ENCODE measurements around the gene RNF113B.

The RNF113B gene

GRCh38 chr13:98157609-98158008 lies 19.5 kb downstream of the RNF113B start:
- Histone ChIP-seq H3K9me3 (ENCODE audit: control insufficient read depth in 2 of 2, low read length in 2 of 2) (no peaks in the 10 kb centered on the region), H3K9ac (ENCODE audit: low read depth in 1 of 2, low read length in 2 of 2) (no peak overlapping the region)

GRCh38 chr13:98157188-98157587 lies 19.9 kb downstream of the RNF113B start:
- no peak overlapping the region for H3K9ac ChIP-seq (ENCODE audit: low read depth in 1 of 2, low read length in 2 of 2)
- no peak overlapping the region for H3K27ac ChIP-seq (ENCODE audit: low read depth in 2 of 2, low read length in 2 of 2)
- no peaks in the 10 kb centered on the region for H3K36me3 ChIP-seq (ENCODE audit: control insufficient read depth in 2 of 2, insufficient read depth in 2 of 2, low read length in 2 of 2)
- H3K9me3 ChIP-seq (ENCODE audit: control insufficient read depth in 2 of 2, low read length in 2 of 2): no peaks in the 10 kb centered on the region
- H3K4me1 ChIP-seq (ENCODE audit: control insufficient read depth in 2 of 2, insufficient read depth in 2 of 2, low read length in 2 of 2): no peaks in the 10 kb centered on the region
- no peak overlapping the region for H3K4me3 ChIP-seq (ENCODE audit: low read length in 2 of 2)
- no peaks in the 10 kb centered on the region for H3K27me3 ChIP-seq (ENCODE audit: control insufficient read depth in 2 of 2, insufficient read depth in 2 of 2, low read length in 2 of 2)

More at GRCh38 chr13:98157609-98158008, 19.5 kb downstream of the RNF113B start:
- Histone ChIP-seq H3K4me1 (ENCODE audit: control insufficient read depth in 2 of 2, insufficient read depth in 2 of 2, low read length in 2 of 2) (no peaks in the 10 kb centered on the region), H3K27ac (ENCODE audit: low read depth in 2 of 2, low read length in 2 of 2) (no peak overlapping the region), H3K27me3 (ENCODE audit: control insufficient read depth in 2 of 2, insufficient read depth in 2 of 2, low read length in 2 of 2) (no peaks in the 10 kb centered on the region), H3K4me3 (ENCODE audit: low read length in 2 of 2) (no peak overlapping the region), H3K36me3 (ENCODE audit: control insufficient read depth in 2 of 2, insufficient read depth in 2 of 2, low read length in 2 of 2) (no peaks in the 10 kb centered on the region)

- Histone ChIP-seq H3K36me3 (ENCODE audit: control insufficient read depth in 2 of 2, insufficient read depth in 2 of 2, low read length in 2 of 2) (no peaks in the 10 kb centered on the region), H3K9me3 (ENCODE audit: control insufficient read depth in 2 of 2, low read length in 2 of 2) (no peaks in the 10 kb centered on the region), H3K4me3 (ENCODE audit: low read length in 2 of 2) (no peak overlapping the region), H3K4me1 (ENCODE audit: control insufficient read depth in 2 of 2, insufficient read depth in 2 of 2, low read length in 2 of 2) (no peaks in the 10 kb centered on the region), H3K27ac (ENCODE audit: low read depth in 2 of 2, low read length in 2 of 2) (no peak overlapping the region), H3K9ac (ENCODE audit: low read depth in 1 of 2, low read length in 2 of 2) (no peak overlapping the region), H3K27me3 (ENCODE audit: control insufficient read depth in 2 of 2, insufficient read depth in 2 of 2, low read length in 2 of 2) (no peaks in the 10 kb centered on the region)
Measured at GRCh38 chr13:98156259-98156658, 20.8 kb downstream of the RNF113B start.

- Histone ChIP-seq H3K27me3 (ENCODE audit: control insufficient read depth in 2 of 2, insufficient read depth in 2 of 2, low read length in 2 of 2) (no peaks in the 10 kb centered on the region), H3K9ac (ENCODE audit: low read depth in 1 of 2, low read length in 2 of 2) (no peak overlapping the region), H3K4me1 (ENCODE audit: control insufficient read depth in 2 of 2, insufficient read depth in 2 of 2, low read length in 2 of 2) (no peaks in the 10 kb centered on the region)
Measured at GRCh38 chr13:98155475-98156109, 21.5 kb downstream of the RNF113B start.

GRCh38 chr13:98150832-98151479 lies 26.1 kb downstream of the RNF113B start:
- Histone ChIP-seq H3K4me3 (ENCODE audit: low read length in 2 of 2) (no peak overlapping the region), H3K9me3 (ENCODE audit: control insufficient read depth in 2 of 2, low read length in 2 of 2) (no peaks in the 10 kb centered on the region), H3K9ac (ENCODE audit: low read depth in 1 of 2, low read length in 2 of 2) (no peak overlapping the region), H3K36me3 (ENCODE audit: control insufficient read depth in 2 of 2, insufficient read depth in 2 of 2, low read length in 2 of 2) (no peaks in the 10 kb centered on the region), H3K27me3 (ENCODE audit: control insufficient read depth in 2 of 2, insufficient read depth in 2 of 2, low read length in 2 of 2) (no peaks in the 10 kb centered on the region), H3K4me1 (ENCODE audit: control insufficient read depth in 2 of 2, insufficient read depth in 2 of 2, low read length in 2 of 2) (no peaks in the 10 kb centered on the region), H3K27ac (ENCODE audit: low read depth in 2 of 2, low read length in 2 of 2) (no peak overlapping the region)

More at GRCh38 chr13:98155475-98156109, 21.5 kb downstream of the RNF113B start:
- H3K36me3 ChIP-seq (ENCODE audit: control insufficient read depth in 2 of 2, insufficient read depth in 2 of 2, low read length in 2 of 2): no peaks in the 10 kb centered on the region
- no peaks in the 10 kb centered on the region for H3K9me3 ChIP-seq (ENCODE audit: control insufficient read depth in 2 of 2, low read length in 2 of 2)
- H3K27ac ChIP-seq (ENCODE audit: low read depth in 2 of 2, low read length in 2 of 2): no peak overlapping the region
- no peak overlapping the region for H3K4me3 ChIP-seq (ENCODE audit: low read length in 2 of 2)

- no peak overlapping the region for H3K4me3 ChIP-seq (ENCODE audit: low read length in 2 of 2)
- no peak overlapping the region for H3K9ac ChIP-seq (ENCODE audit: low read depth in 1 of 2, low read length in 2 of 2)
- H3K9me3 ChIP-seq (ENCODE audit: control insufficient read depth in 2 of 2, low read length in 2 of 2): no peaks in the 10 kb centered on the region
- H3K27ac ChIP-seq (ENCODE audit: low read depth in 2 of 2, low read length in 2 of 2): no peak overlapping the region
- peaks cover 13 to 14% of the 10 kb centered on the region in 2 donors for H3K4me1 ChIP-seq (ENCODE audit: control insufficient read depth in 2 of 2, insufficient read depth in 2 of 2, low read length in 2 of 2)
- no peaks in the 10 kb centered on the region for H3K27me3 ChIP-seq (ENCODE audit: control insufficient read depth in 2 of 2, insufficient read depth in 2 of 2, low read length in 2 of 2)
- no peaks in the 10 kb centered on the region for H3K36me3 ChIP-seq (ENCODE audit: control insufficient read depth in 2 of 2, insufficient read depth in 2 of 2, low read length in 2 of 2)
Measured at GRCh38 chr13:98147521-98147920, 29.5 kb downstream of the RNF113B start.

GRCh38 chr13:98144801-98145350 lies 32.2 kb downstream of the RNF113B start:
- Histone ChIP-seq H3K9ac (ENCODE audit: low read depth in 1 of 2, low read length in 2 of 2) (no peak overlapping the region), H3K27me3 (ENCODE audit: control insufficient read depth in 2 of 2, insufficient read depth in 2 of 2, low read length in 2 of 2) (no peaks in the 10 kb centered on the region), H3K36me3 (ENCODE audit: control insufficient read depth in 2 of 2, insufficient read depth in 2 of 2, low read length in 2 of 2) (no peaks in the 10 kb centered on the region), H3K9me3 (ENCODE audit: control insufficient read depth in 2 of 2, low read length in 2 of 2) (no peaks in the 10 kb centered on the region), H3K27ac (ENCODE audit: low read depth in 2 of 2, low read length in 2 of 2) (no peak overlapping the region), H3K4me3 (ENCODE audit: low read length in 2 of 2) (peak overlapping the region in 1 of 2 donors; percentile 77), H3K4me1 (ENCODE audit: control insufficient read depth in 2 of 2, insufficient read depth in 2 of 2, low read length in 2 of 2) (peaks cover 15 to 16% of the 10 kb centered on the region in 2 donors)

- H3K27ac ChIP-seq (ENCODE audit: low read depth in 2 of 2, low read length in 2 of 2): peak overlapping the region; percentile 31 to 43
- no peaks in the 10 kb centered on the region for H3K9me3 ChIP-seq (ENCODE audit: control insufficient read depth in 2 of 2, low read length in 2 of 2)
- H3K27me3 ChIP-seq (ENCODE audit: control insufficient read depth in 2 of 2, insufficient read depth in 2 of 2, low read length in 2 of 2): no peaks in the 10 kb centered on the region
- peak overlapping the region; percentile 68 to 71 for H3K9ac ChIP-seq (ENCODE audit: low read depth in 1 of 2, low read length in 2 of 2)
- H3K4me1 ChIP-seq (ENCODE audit: control insufficient read depth in 2 of 2, insufficient read depth in 2 of 2, low read length in 2 of 2): peaks cover 15 to 16% of the 10 kb centered on the region in 2 donors
- peak overlapping the region; percentile 75 to 77 for H3K4me3 ChIP-seq (ENCODE audit: low read length in 2 of 2)
- no peaks in the 10 kb centered on the region for H3K36me3 ChIP-seq (ENCODE audit: control insufficient read depth in 2 of 2, insufficient read depth in 2 of 2, low read length in 2 of 2)
Measured at GRCh38 chr13:98144027-98144741, 32.9 kb downstream of the RNF113B start.

- H3K9ac ChIP-seq (ENCODE audit: low read depth in 1 of 2, low read length in 2 of 2): peak overlapping the region; percentile 68 to 71
- peak overlapping the region; percentile 31 to 43 for H3K27ac ChIP-seq (ENCODE audit: low read depth in 2 of 2, low read length in 2 of 2)
- no peaks in the 10 kb centered on the region for H3K27me3 ChIP-seq (ENCODE audit: control insufficient read depth in 2 of 2, insufficient read depth in 2 of 2, low read length in 2 of 2)
- H3K9me3 ChIP-seq (ENCODE audit: control insufficient read depth in 2 of 2, low read length in 2 of 2): no peaks in the 10 kb centered on the region
- H3K4me1 ChIP-seq (ENCODE audit: control insufficient read depth in 2 of 2, insufficient read depth in 2 of 2, low read length in 2 of 2): peaks cover 15 to 16% of the 10 kb centered on the region in 2 donors
- H3K4me3 ChIP-seq (ENCODE audit: low read length in 2 of 2): peak overlapping the region; percentile 75 to 77
- H3K36me3 ChIP-seq (ENCODE audit: control insufficient read depth in 2 of 2, insufficient read depth in 2 of 2, low read length in 2 of 2): no peaks in the 10 kb centered on the region
Measured at GRCh38 chr13:98143601-98144026, 33.5 kb downstream of the RNF113B start.

- H3K27me3 ChIP-seq (ENCODE audit: control insufficient read depth in 2 of 2, insufficient read depth in 2 of 2, low read length in 2 of 2): no peaks in the 10 kb centered on the region
- peak overlapping the region in 1 of 2 donors; percentile 43 for H3K27ac ChIP-seq (ENCODE audit: low read depth in 2 of 2, low read length in 2 of 2)
- peak overlapping the region; percentile 75 to 77 for H3K4me3 ChIP-seq (ENCODE audit: low read length in 2 of 2)
Measured at GRCh38 chr13:98143157-98143553, 33.9 kb downstream of the RNF113B start.

More at GRCh38 chr13:98143157-98143553, 33.9 kb downstream of the RNF113B start:
- H3K36me3 ChIP-seq (ENCODE audit: control insufficient read depth in 2 of 2, insufficient read depth in 2 of 2, low read length in 2 of 2): no peaks in the 10 kb centered on the region
- peaks cover 15 to 16% of the 10 kb centered on the region in 2 donors for H3K4me1 ChIP-seq (ENCODE audit: control insufficient read depth in 2 of 2, insufficient read depth in 2 of 2, low read length in 2 of 2)
- H3K9me3 ChIP-seq (ENCODE audit: control insufficient read depth in 2 of 2, low read length in 2 of 2): no peaks in the 10 kb centered on the region
- H3K9ac ChIP-seq (ENCODE audit: low read depth in 1 of 2, low read length in 2 of 2): peak overlapping the region in 1 of 2 donors; percentile 71
